ENCODE data around the gene DOK6. TPM values are rescaled to one million over a fixed set of nuclear protein-coding genes. Genes with fewer than 3 reads are reported as not detected.

Gene DOK6
- total and polyA plus RNA-seq, 10 of the 15 experiments (the other 5 are each of a cell fraction or from before 2014, with no cell fraction given) = 0.01 to 0.09 (median 0.04) TPM; not detected in 4

DNA sequence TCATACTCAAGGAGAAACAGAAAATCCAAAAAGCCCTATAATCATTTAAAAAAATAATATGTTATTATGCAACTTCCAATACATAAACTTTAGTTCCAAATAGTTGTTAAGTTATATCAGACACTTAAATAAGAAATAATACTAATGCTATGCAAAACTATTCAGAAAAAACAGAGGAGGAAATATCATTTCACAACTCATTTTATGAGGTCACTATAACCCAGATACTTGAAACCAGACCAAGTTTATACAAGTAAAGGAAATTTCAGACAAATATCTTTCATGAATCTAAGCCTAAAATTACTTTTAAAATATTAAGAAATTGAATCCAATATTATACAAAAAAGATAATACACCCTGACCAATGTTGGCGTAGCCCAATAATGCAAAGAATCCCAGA is 286.2 kb downstream of the DOK6 start (continued):
- TF ChIP-seq, protein P1, sequence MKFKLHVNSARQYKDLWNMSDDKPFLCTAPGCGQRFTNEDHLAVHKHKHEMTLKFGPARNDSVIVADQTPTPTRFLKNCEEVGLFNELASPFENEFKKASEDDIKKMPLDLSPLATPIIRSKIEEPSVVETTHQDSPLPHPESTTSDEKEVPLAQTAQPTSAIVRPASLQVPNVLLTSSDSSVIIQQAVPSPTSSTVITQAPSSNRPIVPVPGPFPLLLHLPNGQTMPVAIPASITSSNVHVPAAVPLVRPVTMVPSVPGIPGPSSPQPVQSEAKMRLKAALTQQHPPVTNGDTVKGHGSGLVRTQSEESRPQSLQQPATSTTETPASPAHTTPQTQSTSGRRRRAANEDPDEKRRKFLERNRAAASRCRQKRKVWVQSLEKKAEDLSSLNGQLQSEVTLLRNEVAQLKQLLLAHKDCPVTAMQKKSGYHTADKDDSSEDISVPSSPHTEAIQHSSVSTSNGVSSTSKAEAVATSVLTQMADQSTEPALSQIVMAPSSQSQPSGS (IDR thresholded peaks at IDR 0.05; ENCODE audit: low read length) = no peak
- TF ChIP-seq, protein P2, sequence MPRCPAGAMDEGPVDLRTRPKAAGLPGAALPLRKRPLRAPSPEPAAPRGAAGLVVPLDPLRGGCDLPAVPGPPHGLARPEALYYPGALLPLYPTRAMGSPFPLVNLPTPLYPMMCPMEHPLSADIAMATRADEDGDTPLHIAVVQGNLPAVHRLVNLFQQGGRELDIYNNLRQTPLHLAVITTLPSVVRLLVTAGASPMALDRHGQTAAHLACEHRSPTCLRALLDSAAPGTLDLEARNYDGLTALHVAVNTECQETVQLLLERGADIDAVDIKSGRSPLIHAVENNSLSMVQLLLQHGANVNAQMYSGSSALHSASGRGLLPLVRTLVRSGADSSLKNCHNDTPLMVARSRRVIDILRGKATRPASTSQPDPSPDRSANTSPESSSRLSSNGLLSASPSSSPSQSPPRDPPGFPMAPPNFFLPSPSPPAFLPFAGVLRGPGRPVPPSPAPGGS (IDR thresholded peaks at IDR 0.05; ENCODE audit: borderline replicate concordance, insufficient read depth, low read depth, low read length, poor library complexity, severe bottlenecking) = no peak
- no peak for TF ChIP-seq CHD2 (IDR thresholded peaks at IDR 0.05; ENCODE audit: borderline replicate concordance, low read depth, low read length)

DNA sequence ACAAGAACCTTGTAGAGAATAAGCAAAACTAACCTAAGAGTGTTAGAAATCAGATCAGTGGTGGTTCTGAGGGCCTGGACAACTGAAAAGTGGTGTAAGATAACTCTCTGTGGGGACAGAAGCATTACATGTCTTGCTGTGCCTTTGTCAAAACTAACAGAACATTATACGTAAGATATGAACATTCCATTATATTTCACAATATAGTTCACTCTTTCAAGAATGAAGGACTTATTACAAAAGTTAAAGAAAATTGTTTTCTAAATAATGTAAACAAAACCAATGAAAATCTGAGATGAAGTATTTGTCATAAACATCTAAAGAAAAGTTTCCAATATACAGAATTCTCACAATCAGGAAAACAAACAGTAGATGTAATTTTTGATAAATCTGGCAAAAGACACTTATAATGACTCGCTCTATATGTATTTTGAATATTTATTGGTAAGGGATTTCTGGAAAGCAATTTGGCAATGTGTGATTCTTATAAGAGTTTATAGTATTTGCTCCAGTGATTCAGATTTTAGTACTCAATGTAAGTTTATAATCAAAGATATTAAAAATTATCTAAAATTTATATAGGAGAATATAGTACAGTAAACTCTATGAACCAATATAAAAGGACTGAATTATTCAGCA is 288.6 kb downstream of the DOK6 start:
- BruUV-seq (replicated peaks) = no TSS peak
- RAD21 ChIA-PET (ENCODE audit: unreplicated experiment) = no interaction called here

More for the DNA sequence above, 288.6 kb downstream of the DOK6 start:
- intact Hi-C loops (cut with micrococcal nuclease; ENCODE audit: unreplicated experiment) (no loop called here), in situ Hi-C loops (cut with MboI) (no loop called here)
- Histone ChIP-seq H4K20me1 (ENCODE audit: control insufficient read depth, insufficient read depth) (no peaks in the 10 kb centered on the region), H3K9ac (ENCODE audit: control insufficient read depth, insufficient read depth, low read length) (no peak overlapping the region), H3K4me3 (no peak overlapping the region), H3K4me2 (ENCODE audit: control insufficient read depth, insufficient read depth) (no peak overlapping the region), H3K27ac (ENCODE audit: control insufficient read depth, insufficient read depth) (no peak overlapping the region), H3K4me1 (ENCODE audit: control insufficient read depth, insufficient read depth, low read length) (no peaks in the 10 kb centered on the region), H2AFZ (ENCODE audit: control insufficient read depth, low read depth, low read length) (no peak overlapping the region), H3K36me3 (ENCODE audit: control insufficient read depth in 2 of 2, insufficient read depth in 2 of 2, low read length in 1 of 2) (no peaks in the 10 kb centered on the region), H3K79me2 (ENCODE audit: control insufficient read depth, insufficient read depth, low read length) (no peaks in the 10 kb centered on the region), H3K9me3 (replicated peaks; ENCODE audit: control insufficient read depth, insufficient read depth, low read length) (no peaks in the 10 kb centered on the region), H3K27me3 (replicated peaks in 1 of 2; ENCODE audit: control insufficient read depth in 2 of 2, insufficient read depth in 2 of 2, low read length in 1 of 2) (no peaks in the 10 kb centered on the region)
- ATAC-seq (no peak), FAIRE-seq (no peak), DNase-seq (ENCODE audit: low read depth, low spot score) (no peak)
- ChIA-PET CTCF (no interaction called here), POLR2A (no interaction called here), SMC1A (ENCODE audit: uncharacterized antibody, unreplicated experiment) (interaction anchor here (1.0 kb wide), 1 partner anchor 15 kb away, joined by 3 read pairs; no protein-coding TSS in a partner anchor)
- 74% methylated on average over 2 of the region's 2 CpGs for WGBS (ENCODE audit: insufficient coverage, insufficient replicate concordance, low lambda C conversion rate, missing lambda C conversion rate)
- TF ChIP-seq, protein P3, sequence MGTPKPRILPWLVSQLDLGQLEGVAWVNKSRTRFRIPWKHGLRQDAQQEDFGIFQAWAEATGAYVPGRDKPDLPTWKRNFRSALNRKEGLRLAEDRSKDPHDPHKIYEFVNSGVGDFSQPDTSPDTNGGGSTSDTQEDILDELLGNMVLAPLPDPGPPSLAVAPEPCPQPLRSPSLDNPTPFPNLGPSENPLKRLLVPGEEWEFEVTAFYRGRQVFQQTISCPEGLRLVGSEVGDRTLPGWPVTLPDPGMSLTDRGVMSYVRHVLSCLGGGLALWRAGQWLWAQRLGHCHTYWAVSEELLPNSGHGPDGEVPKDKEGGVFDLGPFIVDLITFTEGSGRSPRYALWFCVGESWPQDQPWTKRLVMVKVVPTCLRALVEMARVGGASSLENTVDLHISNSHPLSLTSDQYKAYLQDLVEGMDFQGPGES (IDR thresholded peaks at IDR 0.05) = no peak
- TF ChIP-seq SUZ12 (IDR thresholded peaks at IDR 0.05; ENCODE audit: unreplicated experiment) (no peak), GABPA (IDR thresholded peaks at IDR 0.05; ENCODE audit: low read depth) (no peak), NR2C2 (IDR thresholded peaks at IDR 0.05; ENCODE audit: borderline replicate concordance, control insufficient read depth, insufficient read length, low read depth) (no peak), CHD4 (IDR thresholded peaks at IDR 0.05) (no peak), MTA2 (IDR thresholded peaks at IDR 0.05; ENCODE audit: low read depth) (no peak)
